Glomerular endothelial cell (primary cell): Measurements from ENCODE around the gene POC1A. TPM values are rescaled to one million over a fixed set of nuclear protein-coding genes. Genes with fewer than 3 reads are reported as not detected.

Experiments
- DNase-seq: peaks from one replicate; pipeline ENCODE4 v3.0.0-alpha.2; 2011; ENCODE audit warnings: low read depth, low spot score; ENCODE audit errors: extremely low read depth
- total RNA-seq: library from RNA; depleted of rRNA; stranded (reverse); fragments of >200 nt; gene quantifications from 2 replicates; pipeline ENCODE4 v1.2.3, GENCODE V29; 2015

Gene POC1A
- 2.7 and 4.7 TPM in 2 replicates for total RNA-seq

DNA sequence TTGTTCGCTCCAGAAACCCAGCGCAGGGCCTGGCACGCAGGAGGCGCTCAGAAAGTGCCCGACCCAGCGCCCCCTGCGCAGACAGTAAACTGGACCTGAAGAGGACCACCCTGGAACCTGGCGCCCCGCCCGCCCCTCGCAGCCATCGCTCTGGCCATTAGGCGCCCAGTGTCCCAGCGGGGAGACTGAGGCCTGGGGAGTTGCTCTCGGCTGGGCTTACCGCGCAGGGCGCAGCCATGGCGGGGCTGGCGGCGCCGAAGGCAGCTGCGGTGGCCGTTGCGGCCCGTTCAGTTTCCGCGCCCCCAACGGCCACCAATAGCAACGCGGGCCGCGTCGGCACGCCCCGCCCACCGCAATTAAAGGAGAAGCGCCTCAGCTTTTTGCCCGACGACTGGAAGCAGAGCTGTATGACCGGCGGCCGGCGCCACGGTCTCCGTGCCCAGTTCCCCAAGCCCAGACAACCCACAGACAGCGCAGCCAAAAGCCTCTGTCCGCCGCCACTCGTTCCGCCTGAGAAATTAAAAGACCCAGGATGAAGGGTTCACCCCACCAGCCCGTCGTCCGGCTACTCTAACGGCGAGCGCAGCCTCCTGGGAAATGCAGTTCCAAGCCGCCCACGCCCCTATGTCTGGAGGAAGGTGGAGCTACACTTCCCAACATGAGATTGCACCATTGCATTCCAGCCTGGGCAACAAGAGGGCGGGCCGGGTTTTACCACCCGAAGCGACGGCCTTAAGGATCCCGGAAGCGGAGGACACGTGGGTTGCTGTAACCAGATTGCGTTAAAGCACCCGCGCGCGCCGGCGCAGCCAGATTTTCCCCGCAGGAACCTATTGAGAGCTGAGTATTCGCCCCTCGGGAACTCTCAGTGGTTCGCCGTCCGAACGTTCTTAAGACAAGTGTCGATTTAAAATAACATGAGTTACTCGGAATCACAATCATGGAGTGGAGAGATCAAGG lies at the start of gene POC1A:
Gene POC1A (minus strand): TSS at position 289 of the 960 bp plus-strand sequence. CDS start 51 bp downstream, at position 238.
- DNase-seq, result peak; percentile 84

DNA sequence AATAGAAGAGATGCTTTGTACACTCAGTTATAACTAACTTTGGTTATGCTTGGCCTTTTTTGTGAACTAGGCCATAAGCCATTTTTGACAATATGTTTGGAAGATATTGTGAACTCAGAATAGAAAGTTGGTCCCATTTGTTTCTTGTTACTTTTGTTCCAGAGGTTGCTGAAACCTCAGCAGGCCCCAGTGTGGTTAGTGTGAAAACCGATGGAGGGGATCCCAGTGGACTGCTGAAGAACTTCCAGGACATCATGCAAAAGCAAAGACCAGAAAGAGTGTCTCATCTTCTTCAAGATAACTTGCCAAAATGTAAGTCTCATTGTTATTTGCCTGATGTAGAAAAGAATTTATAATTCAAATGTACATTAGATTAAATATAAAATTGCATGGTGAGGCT lies 49.5 kb upstream of the POC1A start:
- DNase-seq, result no peak

DNA sequence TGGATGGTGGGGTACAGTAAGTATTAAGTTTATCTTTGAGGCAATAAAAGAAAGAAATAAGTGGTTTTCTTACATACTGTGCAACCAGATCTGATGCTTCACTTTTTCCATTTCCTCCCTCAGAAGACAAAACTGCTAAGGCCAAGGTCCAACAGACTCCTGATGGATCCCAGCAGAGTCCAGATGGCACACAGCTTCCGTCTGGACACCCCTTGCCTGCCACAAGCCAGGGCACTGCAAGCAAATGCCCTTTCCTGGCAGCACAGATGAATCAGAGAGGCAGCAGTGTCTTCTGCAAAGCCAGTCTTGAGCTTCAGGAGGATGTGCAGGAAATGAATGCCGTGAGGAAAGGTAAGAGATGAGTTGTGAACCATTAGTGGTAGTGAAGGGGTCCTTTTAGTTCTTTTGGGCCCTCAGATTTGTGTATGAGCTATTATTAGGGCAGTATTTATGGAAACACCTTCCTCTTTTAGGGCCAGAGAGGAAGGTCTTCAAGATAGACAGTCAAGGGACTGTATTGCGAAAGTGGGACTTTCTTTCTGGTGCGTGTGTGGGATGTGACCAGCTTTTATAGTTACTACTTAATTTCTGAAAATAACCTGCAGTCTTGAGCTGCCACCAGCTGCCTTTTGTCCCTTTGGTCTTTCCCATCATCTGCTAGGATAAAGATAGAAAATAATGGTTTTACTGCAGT lies 48.3 kb upstream of the POC1A start:
- no peak for DNase-seq

DNA sequence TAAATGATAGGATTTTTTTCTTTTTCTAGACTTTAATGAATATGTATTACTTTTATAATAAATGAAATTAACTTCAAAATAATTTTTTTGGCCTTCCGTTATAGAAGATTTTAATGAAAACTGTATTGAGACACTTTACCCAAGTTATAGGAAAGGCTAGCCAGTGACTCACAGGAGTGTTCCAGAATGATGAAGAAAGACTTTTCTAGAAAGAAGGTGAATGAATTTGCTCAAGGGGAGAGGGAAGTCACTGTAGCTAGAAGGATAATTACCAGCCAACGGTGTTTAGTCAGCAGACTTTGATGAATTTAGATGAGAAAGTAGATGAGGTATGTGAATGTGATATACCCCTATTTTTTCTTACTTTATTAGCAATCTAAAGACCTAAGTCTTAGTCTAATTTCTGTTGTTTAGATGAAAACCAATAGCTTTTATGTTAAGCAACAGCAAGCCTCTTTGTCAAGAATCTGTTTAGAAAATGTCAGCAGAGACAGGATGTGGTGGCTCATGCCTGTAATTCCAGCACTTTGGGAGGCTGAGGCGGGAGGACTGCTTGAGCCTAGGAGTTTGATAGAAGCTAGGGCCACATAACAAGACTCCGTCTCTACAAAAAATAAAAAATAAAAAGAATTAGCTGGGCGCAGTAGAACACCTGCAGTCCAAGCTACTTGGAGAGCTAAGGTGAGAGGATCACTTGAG lies 46.9 kb upstream of the POC1A start:
- DNase-seq, result no peak

DNA sequence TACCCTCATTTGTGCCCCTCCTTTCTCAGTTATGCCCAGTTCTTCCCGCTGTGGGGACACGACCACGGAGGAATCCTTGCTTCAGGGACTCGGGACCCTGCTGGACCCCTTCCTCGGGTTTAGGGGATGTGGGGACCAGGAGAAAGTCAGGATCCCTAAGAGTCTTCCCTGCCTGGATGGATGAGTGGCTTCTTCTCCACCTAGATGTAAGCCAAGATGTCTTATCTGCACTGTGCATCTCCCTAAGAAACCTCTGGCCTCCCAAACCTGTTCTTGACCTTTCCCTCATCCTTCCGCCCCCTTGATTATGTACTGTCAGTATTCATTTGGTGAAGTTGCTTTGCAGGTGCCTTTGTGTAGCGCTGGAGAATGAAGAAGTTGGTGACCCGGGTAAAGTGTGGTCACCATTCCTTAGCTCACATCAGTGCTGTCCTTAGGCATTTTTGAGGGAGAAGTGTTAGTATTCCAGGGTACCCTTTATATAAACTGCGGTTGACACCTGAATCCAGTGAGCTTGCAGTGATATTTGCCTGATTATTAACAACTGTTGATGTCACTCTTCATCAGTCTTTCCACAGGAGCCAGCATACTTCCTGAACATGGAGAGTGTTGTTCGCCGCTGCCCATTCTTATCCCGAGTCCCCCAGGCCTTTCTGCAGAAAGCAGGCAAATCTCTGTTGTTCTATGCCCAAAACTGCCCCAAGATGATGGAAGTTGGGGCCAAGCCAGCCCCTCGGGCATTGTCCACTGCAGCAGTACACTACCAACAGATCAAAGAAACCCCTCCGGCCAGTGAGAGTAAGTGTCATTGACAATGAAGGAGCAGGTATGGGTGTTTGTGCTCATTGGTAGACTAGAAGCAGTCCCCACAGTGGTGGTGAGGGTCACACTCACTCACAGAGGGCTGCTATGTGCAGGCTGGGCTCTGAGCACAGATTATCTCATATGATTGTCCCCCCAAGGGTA lies 44.7 kb upstream of the POC1A start:
- no peak for DNase-seq

DNA sequence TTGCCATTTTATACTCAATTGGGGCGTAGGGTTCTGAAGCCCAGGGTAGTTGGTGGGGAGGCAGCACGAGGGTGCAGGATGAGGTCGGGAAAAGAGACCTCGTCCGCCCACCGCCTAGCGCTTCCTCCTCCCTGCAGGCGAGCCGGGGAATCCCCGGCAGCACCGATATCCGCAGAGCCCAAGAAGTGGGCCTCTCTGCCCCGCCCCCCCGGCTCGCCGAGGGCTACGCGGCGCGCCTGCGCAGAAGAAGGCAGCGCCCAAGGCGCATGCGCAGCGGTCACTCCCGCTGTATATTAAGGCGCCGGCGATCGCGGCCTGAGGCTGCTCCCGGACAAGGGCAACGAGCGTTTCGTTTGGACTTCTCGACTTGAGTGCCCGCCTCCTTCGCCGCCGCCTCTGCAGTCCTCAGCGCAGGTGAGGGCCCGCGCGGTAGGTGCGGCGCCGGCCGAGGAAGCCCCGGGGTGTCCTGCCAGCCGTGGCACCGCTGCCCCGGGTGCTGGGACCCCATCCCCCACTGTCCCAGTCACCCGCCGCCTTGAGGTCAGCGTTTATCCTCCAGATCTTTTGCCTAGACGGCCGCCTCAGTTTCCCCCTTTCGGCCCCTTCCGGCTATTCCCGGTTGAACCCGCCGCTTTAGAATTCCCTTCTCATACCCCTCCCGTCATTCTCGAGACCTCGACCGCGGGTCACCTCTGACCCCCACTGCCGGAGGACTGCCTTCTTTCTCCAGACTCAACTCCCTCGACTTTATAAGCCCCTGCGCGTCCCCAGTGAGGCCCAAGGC lies 43.8 kb upstream of the POC1A start, which contains the start of gene ALAS1:
Gene ALAS1 (plus strand): TSS at position 319 of the 784 bp plus-strand sequence. CDS start 1,082 bp downstream, outside the sequence.
- no peak for DNase-seq

DNA sequence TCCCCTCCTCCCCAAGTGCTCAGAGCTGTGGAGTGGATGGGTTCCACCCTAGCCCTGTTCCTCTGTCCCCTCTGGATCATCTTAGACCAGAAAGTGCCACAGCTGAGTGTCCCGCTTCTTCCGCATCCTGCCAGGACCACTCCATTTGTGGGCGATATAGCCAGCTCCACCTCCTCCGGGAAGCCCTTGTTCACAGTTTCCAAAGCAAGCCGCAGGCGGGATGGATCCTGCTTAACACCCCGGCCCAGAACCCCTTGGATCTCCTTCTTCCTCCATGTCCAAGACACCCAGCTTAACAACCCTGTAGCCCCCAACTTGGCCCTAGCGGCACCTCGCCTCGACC lies 43.2 kb upstream of the POC1A start:
- no peak for DNase-seq

DNA sequence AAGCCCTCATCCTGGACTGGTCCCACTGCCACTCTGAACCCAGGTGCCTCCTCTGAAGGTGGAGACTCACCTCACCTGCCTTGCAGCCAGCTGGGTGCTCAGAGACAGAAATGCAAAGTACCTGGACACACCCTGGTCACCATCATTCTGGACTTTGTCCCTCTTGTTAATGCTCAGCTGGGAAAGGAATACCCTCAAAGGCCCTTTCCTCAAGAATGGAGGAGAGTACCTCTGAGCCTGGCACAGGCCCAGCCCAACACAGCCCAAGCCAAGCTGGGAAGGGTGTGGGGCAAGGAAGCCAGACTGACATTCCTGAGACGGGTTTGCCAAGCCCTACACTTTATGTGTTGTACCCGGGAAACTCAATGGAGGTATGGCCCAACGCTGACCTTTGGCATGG lies 42.8 kb upstream of the POC1A start:
- DNase-seq, result no peak

DNA sequence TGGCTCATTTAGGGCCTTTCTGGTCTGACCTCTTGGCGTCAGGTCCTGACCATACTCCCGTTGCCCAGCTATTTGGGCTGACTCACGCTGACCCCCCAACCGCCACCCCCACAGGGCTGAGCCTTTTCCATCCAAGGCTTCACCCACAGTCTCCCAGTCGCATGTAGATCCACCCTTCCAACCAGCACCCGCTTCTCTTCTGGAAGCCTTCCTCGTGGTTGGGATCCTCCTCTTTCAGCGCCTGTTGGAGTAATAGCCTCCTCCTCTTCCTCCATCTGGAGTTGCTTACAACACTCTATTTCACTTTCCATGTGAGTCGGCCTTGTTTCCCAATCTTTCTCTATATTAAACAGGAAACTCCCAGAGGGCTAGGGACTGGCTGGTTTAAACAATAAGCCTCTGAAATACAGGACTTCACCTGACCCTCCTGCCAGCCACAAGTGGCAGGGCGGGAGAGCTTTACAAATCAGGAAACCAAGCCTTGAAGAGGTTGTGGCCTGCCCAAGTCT lies 41.7 kb upstream of the POC1A start:
- DNase-seq, result no peak

DNA sequence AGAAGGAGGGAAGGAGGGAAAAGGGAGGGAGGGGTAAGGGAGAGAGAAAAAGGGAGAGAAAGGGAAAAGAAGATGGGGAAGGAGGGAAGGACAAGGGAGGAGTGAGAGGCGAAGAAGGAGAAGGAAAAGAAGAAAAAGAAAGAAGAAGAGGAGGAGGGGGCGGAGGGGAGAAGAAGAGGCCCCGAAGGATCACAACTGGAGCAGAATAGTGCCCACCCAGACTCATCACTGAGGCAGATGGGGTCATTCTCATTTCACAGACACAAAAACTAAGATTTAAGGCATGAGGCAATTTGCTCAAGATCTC lies 41.0 kb upstream of the POC1A start:
- DNase-seq, result no peak

DNA sequence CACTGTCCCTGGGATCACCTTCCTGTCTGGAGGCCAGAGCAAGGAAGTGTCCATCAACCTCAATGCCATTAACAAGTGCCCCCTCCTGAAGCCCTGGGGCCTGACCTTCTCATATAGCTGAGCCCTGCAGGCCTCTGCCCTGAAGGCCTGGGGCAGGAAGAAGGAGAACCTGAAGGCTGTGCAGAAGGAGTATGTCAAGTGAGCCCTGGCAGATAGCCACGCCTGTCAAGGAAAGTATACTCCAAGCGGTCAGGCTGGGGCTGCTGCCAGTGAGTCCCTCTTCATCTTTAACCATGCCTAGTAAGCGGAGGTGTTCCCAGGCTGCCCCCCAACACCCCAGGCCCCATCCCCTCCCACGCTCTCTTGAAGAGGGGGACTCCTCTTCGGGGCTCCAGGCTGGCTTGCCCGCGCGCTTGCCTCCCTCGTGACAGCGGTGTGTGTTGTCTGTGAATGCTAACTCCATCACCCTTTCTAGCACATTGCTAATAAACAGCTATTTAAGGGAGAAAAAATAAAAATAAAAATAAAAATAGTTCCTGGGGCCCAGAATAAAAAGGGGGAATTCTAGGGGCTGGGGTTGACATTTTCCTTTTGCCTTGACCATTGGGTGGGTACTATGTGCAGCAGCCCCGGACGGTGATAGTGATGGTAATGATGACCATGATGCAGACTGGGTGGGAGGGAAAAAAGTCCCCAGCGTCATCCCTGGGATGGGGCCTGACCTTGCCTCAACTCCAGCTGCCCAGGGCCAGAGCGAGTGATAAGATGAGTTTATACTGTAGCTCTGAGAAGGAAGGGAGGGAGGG lies 40.5 kb upstream of the POC1A start:
- DNase-seq, result no peak

DNA sequence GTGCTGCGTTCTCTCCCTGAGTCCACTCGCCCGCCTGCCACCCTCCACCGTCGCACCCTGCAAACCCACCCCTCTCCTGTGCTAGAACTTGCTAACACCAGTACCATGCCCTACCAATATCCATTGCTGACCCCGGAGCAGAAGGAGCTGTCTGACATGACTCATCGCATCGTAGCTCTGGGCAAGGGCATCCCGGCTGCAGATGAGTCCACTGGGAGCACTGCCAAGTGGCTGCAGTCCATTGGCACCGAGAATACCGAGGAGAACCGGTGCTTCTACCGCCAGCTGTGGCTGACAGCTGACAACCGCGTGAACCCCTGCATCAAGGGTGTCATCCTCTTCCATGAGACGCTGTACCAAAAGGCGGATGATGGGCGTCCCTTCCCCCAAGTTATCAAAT lies 38.8 kb upstream of the POC1A start:
- DNase-seq, result no peak

DNA sequence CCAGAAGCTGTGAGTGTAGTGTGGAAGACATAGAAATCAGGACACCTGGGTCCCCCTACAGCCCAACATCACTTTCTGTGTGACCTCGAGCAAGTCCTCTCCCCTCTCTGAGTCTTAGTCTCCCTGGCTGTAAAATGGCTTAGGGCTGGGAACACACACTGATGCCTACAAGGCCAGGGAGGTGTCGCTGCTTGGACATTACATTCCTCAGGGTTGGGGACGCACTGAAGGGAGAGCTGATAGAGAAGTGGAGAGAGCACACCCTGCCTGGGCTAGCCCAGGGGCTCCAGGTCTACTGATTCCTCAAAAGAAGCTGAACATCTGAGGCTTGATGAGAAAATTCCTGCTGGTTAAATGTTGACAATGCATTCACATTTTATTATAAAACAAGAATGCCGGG lies 37.4 kb upstream of the POC1A start:
- no peak for DNase-seq

DNA sequence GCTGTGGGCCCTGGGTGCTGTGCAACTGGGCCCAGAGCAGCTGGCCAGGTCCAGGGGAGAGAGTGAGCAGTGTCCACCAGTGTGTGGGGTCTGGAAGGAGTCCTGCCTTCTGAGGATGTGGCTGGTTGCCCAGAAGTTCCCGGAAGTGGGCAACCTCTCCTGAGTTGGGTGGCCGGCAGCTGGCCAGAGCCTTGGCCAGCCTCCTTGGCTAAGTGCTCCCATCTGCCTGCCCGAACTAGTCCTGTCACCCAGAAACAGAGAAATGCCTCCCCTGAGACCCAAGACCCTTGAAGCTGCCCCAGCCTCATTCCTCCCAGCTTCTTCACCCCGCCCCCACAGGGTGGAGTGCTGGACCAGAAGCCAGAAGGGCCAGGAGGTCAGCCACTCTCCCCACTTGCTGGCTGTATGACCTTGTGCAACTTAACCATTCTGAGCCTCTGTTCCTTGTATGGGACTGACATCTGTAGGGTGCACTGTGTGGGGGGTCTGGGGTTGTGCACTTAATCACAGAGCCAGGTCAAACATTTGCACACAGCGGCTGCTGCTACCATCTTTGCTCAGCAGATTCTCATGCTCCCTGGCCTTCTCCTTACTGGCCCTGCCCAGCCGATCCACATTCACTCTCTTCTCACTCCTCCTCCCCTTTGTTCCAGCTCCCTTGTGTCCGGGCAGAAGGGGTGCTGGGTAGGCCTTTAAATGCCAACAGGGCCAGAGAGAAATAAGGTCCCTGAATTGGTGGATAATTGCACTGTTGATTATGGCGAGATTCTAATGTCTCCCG lies 36.3 kb upstream of the POC1A start:
- DNase-seq, result no peak

DNA sequence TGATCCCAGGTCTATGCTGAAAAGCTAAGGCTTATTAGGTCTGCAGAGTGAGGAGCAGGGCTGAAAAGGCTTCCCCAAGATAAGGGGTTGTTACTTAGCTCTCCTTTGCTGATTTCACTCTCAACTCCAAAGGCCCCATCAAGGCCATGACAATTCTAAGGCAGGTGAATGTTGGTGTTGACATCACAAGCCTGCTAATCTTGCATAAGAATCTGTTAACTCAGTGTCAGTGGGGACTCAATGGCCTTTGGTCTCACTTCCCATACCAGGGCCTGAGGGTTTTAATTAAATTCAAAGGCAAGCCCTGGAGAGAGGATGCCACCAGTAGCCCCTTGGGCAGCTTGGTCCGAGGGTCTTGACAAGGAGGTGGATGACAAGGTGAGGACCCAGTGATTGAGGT lies 34.3 kb upstream of the POC1A start:
- no peak for DNase-seq

DNA sequence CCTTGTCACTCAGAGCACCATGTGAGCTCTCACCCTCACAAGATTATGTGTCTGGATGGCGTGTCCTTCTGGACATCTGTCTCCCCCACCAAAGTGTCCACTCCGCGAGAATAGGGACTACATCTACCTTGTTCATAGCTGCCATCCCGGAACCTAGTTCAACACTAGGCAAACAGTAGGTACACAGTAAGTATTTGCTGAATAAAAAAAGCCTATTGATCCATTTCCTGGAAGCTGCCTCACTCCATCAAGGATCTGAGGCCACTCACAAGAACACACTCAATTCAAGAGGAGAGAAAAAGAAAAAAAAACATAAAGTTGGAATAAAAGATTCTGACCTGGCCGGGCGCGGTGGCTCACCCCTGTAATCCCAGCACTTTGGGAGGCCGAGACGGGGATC lies 32.5 kb upstream of the POC1A start:
- no peak for DNase-seq

DNA sequence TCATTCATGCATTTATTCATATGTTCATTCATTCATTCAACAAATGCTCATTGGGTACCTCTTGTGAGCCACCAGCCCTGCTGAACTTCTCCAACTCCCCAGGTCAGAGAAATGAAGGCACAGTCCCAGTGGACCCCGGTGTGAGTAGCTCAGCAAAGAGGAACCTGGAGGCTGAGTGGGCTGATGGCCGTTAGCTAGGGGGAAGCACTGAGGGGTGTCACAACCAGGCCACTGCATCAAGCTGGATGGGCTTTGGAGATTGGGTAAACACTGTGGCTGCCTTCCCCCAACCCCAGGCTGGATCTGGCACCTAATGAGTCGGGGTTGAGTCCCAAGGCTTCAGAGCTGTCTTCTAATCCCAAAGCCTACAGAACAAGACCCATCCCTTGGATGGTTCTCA lies 31.6 kb upstream of the POC1A start:
- DNase-seq, result no peak

DNA sequence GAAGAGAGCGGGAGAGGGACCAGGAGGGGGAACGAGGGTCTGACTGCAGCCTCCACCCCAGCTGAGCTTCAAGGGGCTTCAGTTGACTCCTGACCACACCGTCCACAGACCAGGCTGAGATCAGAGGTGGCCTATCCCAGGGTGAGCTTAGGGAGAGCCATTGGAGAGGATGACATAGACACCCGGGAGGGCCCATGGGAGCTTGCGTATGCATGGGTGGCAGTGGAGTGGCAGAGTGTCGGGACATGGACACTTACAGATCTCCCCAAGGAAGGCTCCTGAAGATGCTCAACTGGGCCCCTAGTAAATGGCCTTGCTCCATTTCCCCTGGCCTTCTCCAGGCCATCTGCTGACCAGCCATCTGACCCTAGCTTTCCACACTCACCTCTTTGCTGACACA lies 31.1 kb upstream of the POC1A start:
- DNase-seq, result no peak
